Measurements from ENCODE around the gene MN1.

The MN1 gene

DNA sequence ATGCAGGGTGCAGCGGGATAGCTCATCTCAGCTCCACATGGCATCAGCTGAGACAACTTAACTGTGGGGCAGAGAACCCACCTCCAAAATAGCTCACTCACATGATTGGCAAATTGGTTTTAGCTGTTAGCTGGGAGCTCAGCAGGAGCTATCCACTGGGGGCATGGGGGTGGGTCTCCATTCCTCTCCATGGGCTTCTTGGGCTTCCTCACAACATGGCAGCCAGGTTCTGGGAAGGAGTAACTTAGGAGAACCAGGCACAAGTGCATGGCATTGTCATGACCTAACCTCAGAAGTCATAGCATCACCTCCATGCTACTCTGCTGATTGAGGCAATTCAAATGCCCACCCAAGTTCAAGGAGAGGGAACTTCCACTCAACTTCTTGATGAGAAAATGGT is 85.5 kb downstream of the MN1 start:
- no peak for DNase-seq (ENCODE audit: low read depth)

DNA sequence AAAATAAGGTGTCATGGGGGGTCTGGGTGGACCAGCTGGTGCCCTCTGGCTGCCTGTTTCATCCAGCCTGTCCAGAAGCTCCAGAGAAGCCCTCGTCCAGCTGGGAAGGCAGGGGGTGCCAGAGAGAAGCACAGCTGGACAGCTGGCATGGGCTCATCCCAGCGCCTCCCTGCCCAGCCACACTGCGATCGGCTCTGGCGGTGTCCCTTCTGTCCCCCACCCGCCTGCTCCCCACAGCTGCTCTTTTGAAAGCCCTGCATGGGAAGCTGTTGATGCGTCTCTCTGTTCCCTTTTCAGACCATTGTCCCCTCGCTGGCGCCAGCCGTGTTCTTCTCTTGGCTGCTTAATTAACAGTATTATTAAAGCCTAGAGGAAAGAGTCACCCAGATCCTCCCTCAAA is 86.5 kb downstream of the MN1 start:
- DNase-seq (ENCODE audit: low read depth): no peak

DNA sequence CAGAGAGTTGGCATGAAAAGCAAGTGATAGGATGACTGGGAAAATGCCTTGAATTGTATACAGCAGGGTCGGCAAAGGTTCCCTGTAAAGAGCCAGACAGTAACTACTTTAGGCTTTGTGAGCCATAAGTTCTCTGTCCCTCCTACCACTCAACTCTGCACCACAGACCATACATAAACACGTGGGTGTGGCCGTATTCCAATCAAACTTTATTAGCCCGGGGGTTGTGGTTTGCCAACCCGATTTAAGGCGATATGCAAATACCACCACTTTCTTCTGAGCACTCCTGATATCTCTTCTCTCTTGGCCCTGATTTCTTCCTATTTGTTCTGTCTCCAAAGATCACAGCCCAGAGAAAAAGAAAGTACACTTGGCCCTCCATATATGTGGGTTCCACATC is 87.5 kb downstream of the MN1 start:
- no peak for DNase-seq (ENCODE audit: low read depth)

DNA sequence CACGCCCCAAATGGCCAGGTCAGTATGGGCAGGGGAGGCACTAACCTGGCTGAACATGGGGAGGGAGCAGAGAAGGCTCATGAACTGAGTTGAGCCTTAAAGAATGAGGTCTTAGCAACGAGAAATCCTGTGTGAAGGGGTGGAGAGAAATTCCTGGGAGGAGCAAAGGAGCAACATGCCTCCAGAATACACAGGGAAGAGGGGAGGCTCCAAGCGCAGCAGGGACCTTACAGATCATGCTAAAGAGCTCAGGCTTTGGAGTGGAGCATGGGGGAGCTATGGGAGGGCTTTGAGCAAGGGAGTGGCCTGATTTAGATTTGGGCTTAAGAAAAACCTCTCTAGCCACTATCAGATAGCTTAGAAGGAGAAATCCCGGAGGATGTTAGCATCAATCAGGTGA is 88.1 kb downstream of the MN1 start:
- no peak for DNase-seq (ENCODE audit: low read depth)

DNA sequence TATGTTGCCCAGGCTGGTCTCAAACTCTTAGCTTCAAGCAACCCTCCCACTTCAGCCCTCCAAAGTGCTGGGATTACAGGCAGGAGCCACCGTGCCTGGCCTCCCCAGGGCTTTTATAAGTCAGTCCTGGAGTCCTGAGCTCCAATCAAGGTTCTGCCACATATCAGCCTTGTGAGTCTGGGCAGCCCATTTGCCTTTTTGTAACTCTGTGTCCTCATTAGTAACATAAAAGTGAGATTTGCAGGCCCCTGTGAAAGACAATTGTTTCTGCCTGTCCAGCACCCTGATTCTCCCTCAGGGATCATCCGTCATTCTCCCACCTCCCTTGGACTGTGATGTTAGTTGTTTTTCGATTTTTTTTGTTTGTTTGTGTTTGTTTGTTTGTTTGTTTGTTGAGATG is 89.8 kb downstream of the MN1 start:
- no peak for DNase-seq (ENCODE audit: low read depth)

DNA sequence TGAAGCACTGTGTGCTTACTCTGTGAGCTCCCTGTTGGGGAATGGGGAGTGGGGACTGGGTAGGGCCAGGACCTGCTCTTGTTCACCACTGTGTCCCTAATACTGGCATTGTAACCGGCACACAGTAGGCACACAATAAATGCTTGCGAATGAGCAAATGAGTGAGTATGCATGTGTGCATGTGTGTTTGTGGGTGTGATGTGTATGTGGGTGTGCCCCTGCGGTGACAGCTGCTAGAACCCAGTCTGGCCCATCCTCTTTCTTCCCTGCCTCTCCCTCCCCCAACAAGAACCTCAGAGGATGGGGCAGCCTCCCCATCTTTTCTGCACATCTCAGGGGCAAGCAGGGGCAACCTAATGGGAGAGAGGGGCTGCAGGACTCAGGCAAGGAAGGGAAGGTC is 90.5 kb downstream of the MN1 start:
- no peak for DNase-seq (ENCODE audit: low read depth)

DNA sequence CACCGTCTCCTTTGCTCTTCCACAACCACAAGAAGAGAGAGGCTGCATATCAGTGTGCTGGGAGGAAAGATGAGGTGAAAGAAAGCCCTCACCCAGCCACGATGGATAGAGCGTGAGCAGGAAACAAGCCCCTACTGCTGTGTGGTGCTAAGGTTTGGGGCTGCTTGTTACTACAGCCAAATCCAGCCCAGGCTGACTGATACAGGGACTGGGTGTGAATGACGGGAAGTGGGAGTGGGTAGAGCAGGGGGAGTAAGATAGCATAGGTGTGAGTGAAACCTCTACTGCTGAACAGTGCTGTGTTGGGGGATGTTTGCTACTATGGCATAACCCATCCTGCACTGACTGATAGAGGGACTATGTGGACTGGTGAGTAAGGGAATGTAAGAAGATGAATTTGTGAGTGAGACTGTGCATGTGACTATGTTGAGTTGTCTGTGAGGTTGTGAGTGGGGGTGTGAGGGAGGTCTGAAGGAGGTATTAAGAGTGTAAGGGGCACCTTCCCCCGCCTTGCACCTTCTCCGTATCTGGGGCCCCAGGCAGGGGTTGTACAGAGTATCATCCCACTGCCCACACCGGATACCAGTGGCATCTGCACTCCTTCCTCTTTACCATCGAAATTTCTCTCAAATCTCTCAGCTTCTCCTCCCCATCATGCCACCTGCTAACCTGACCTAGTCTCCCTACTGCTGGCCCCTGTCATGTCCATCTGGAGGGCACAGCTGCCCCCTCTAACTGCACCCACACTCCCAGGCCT is 91.5 kb downstream of the MN1 start:
- no peak for DNase-seq (ENCODE audit: low read depth)

DNA sequence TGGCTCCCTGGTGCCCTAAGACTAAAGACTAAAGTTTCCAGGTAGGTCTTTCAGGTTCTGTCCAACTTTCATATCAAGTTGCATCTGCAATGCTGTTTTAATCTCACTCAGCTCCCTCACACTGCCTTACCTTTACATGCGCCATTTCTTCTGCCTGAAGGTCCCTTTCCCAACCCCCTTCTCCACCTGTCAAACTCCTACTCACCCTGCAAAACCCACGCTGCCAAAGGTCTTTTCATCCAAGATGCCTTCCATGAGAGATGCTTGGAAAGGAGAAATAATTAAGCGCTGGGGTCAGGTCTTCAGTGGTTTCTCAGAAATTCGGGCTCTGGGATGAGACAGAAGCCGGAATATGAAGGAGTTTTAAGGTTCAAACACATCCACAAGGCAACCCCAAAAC is 95.1 kb downstream of the MN1 start:
- DNase-seq (ENCODE audit: low read depth): no peak

DNA sequence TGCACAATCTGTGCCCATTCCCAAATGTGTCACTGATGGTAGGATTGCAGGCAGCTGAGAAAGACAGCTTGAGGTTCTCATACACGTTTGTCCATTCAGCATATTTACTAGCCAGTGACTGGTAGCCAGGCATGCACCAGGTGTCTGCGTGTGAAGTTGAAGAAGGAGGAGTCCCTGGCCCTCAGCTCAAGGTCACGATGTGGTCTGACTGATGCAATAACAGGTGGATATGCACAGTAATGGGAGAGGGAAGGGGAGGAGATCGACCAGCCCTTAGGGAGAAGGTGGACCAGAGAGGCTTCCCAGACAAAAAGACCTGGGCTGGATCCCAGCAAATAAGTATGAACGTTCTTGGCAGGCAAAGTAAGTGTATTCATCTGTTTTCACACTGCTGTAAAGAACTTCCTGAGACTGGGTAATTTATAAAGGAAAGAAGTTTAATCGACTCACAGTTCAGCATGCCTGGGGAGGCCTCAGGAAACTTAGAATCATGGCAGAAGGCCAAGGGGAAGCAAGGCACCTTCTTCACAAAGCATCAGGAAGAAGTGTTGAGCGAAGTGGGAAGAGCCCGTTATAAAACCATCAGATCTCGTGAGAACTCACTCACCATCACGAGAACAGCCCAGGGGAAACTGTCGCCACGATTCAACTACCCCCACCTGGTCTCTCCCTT is 96.0 kb downstream of the MN1 start:
- no peak for DNase-seq (ENCODE audit: low read depth)

DNA sequence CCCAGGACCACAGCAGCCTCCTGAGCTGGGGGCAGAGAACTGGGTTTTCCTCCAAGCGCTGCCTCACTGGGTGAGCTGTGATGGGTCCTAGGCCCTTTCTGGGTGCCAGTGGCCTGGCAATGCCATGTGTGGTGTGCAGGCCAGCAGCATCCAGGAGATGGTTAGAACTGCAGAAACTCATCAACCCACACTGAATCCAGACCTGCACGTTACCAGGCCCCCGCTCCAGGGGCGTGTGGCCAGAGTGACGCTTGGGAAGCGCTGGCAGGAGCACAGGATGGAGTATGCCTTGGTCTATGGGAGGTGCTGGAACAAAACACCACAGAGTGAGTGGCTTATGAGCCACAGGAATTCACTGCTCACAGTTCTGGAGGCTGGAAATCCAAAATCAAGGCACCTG is 97.0 kb downstream of the MN1 start:
- DNase-seq (ENCODE audit: low read depth): no peak

DNA sequence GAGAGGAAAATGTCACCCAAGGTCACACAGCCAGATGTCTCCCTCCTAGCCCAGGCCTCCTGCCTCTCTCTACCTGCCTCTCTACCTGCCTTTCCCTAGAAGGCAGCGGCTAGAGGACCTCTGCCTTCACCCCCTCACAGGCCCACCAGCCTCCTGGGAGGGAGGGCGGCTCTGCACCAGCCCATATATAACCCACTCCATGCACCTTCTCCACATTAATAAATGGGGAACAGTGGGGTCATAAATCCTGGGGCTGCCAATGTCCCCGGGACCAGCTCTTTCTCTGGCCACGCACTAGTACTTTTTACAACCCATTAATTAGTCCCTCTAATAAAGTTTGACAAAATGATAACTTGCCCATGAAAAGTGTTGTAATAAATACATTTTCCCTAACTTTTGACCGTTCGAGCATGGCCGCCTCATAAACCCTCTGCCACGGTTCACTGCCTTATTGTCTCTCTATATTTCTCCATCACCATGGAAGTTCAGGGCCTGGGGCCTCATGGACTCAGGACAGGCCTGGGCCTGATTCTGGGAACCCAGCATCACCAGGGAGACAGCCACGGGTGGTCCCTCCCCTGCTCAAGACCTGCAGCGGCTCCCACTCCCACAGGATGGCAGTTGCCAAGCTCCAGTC is 102.1 kb downstream of the MN1 start:
- no peak for DNase-seq (ENCODE audit: low read depth)

DNA sequence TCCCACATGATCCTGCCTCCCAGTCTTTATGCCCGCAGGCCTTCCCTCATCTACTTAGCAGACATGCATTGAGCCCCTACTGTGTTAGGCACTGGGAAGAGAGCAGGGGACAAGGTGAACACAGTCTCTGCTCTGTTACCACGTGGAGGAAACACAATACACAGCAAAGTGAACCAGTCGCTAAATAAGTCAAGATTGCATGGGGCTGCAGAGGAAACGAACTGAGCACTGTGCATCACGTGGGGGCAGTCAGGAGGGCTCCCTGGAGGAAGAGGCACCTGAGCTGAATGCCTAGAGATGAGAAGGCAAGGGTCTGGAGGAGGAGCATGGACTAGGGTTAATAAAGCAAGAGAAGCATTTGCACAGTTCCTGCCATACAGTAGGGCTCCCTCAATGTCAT is 102.7 kb downstream of the MN1 start:
- DNase-seq (ENCODE audit: low read depth): no peak

All from stimulated activated CD8-positive, alpha-beta memory T cell treated with anti-CD3 and anti-CD28 coated beads, Interleukin-12 subunit alpha, Interleukin-12 subunit beta, amount 100 ng/mL, for 4 hours (primary cell).